Type B pancreatic cell (in vitro differentiated cells): Measurements from ENCODE around the gene TBC1D22A. TPM values are rescaled to one million over a fixed set of nuclear protein-coding genes. Genes with fewer than 3 reads are reported as not detected.

ENCODE experiments used
- DNase-seq: peaks from one replicate; pipeline ENCODE4 v3.0.0; 2021; ENCODE audit warnings: mixed read lengths; ENCODE audit not compliant: unreplicated experiment; ENCODE audit errors: extremely low spot score
- H3K27ac Mint-ChIP-seq: 2 replicates; pipeline ENCODE4 v1.8.0; 2021; ENCODE audit warnings: mild to moderate bottlenecking, mixed read lengths
- H3K27me3 Mint-ChIP-seq: 2 replicates; pipeline ENCODE4 v1.8.0; 2021; ENCODE audit warnings: mixed read lengths
- H3K36me3 Mint-ChIP-seq: 2 replicates; pipeline ENCODE4 v1.8.0; 2021; ENCODE audit warnings: mixed read lengths
- H3K4me1 Mint-ChIP-seq: one replicate; pipeline ENCODE4 v1.8.0; 2021; ENCODE audit warnings: mixed read lengths; ENCODE audit not compliant: unreplicated experiment
- H3K4me3 Mint-ChIP-seq: 2 replicates; pipeline ENCODE4 v1.8.0; 2021; ENCODE audit warnings: mild to moderate bottlenecking, mixed read lengths
- H3K9me3 Mint-ChIP-seq: 2 replicates; pipeline ENCODE4 v1.8.0; 2021; ENCODE audit warnings: mixed read lengths
- total RNA-seq: library from RNA; stranded (reverse); gene quantifications from 2 replicates; pipeline ENCODE4 v1.2.1, GENCODE V29; 2021; ENCODE audit warnings: low replicate concordance
- TF ChIP-seq, protein P1 (sequence below): fragments of 200-600 bp; sonication (generic); conservative IDR thresholded peaks from 2 replicates; pipeline ENCODE4 v1.5.0; 2021; ENCODE audit warnings: antibody characterized with exemption, mild to moderate bottlenecking

TBC1D22A gene
- total RNA-seq, 1 donor from 2014 or later, result 16.2 TPM

DNA sequence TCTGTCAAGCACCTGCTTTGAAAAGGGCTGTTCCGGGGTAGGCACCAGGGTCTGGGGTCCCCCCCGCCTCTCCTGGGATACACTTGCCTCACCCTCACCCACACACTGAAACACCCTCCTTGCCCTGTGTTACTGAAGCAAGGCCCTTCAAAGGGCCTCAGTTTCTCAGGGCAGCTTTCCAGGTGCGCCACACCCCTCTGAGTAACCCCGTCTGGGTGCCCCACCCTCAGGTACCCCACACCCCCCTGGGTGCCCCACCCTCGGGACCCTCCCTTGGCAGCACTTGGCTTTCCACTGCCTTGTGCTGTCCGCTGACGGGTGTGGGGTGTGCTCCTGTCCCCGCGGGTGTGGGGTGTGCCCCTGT, 413.6 kb downstream of the TBC1D22A start:
- peaks cover 4% of the 10 kb centered on the region for H3K36me3 Mint-ChIP-seq
- TF ChIP-seq, protein P1, sequence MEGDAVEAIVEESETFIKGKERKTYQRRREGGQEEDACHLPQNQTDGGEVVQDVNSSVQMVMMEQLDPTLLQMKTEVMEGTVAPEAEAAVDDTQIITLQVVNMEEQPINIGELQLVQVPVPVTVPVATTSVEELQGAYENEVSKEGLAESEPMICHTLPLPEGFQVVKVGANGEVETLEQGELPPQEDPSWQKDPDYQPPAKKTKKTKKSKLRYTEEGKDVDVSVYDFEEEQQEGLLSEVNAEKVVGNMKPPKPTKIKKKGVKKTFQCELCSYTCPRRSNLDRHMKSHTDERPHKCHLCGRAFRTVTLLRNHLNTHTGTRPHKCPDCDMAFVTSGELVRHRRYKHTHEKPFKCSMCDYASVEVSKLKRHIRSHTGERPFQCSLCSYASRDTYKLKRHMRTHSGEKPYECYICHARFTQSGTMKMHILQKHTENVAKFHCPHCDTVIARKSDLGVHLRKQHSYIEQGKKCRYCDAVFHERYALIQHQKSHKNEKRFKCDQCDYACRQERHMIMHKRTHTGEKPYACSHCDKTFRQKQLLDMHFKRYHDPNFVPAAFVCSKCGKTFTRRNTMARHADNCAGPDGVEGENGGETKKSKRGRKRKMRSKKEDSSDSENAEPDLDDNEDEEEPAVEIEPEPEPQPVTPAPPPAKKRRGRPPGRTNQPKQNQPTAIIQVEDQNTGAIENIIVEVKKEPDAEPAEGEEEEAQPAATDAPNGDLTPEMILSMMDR, result no peak
- H3K27me3 Mint-ChIP-seq, result no peaks in the 10 kb centered on the region
- no peaks in the 10 kb centered on the region for H3K4me1 Mint-ChIP-seq
- no peak overlapping the region for H3K27ac Mint-ChIP-seq
- no peaks in the 10 kb centered on the region for H3K9me3 Mint-ChIP-seq
- DNase-seq, result no peak
- H3K4me3 Mint-ChIP-seq, result no peak overlapping the region

DNA sequence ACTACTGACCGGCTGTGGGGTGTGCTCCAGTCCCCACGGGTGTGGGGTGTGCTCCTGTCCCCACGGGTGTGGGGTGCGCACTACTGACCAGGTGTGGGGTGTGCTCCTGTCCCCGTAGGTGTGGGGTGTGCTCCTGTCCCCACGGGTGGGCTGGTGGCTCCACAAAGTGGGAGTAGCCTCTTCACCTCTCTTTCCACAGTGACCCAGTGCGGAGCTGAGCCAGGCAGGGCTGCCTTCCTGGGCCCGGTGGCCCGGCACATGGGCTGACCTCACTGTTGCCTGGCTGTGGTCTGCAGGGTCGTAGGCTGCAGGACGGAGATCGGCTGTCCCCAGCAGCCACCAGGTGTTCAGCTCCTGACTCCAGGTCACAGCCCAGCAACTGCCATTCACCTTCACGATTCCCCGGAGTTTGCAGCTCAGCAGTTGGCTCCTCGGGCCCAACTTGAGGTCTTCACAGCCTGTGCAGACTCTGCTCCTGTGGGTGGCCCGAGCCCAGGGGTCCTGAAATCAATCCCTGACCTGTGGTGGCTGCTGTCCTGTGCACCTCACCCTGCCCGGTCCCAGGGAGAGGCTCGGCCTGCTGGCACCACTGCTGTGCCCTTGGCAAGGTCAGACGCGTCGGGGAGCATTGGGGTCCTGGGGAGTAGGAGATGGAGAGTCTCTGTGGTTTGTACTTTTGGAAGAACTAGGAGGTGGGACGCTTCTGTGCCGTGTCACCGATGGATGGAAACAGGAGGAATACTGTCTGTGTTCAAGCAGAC, 414.3 kb downstream of the TBC1D22A start:
- Mint-ChIP-seq H3K9me3 (no peaks in the 10 kb centered on the region), H3K27ac (no peak overlapping the region), H3K27me3 (no peaks in the 10 kb centered on the region), H3K36me3 (peaks cover 4% of the 10 kb centered on the region), H3K4me3 (no peak overlapping the region), H3K4me1 (no peaks in the 10 kb centered on the region)
- DNase-seq, result peak; percentile 58
- TF ChIP-seq, protein P1, result no peak

- peaks cover 4% of the 10 kb centered on the region for H3K9me3 Mint-ChIP-seq
- H3K4me1 Mint-ChIP-seq, result no peaks in the 10 kb centered on the region
- H3K4me3 Mint-ChIP-seq, result no peak overlapping the region
- TF ChIP-seq, protein P1, result no peak
- H3K27me3 Mint-ChIP-seq, result no peaks in the 10 kb centered on the region
- H3K36me3 Mint-ChIP-seq, result peaks cover 4% of the 10 kb centered on the region
- DNase-seq, result peak; percentile 64
- no peak overlapping the region for H3K27ac Mint-ChIP-seq
These were observed 414.9 kb downstream of the TBC1D22A start for GRCh38 chr22:47177334-47177815.

- H3K27ac Mint-ChIP-seq, result no peak overlapping the region
- peaks cover 4% of the 10 kb centered on the region for H3K36me3 Mint-ChIP-seq
- H3K4me1 Mint-ChIP-seq, result no peaks in the 10 kb centered on the region
- H3K4me3 Mint-ChIP-seq, result no peak overlapping the region
- TF ChIP-seq, protein P1, result no peak
- H3K27me3 Mint-ChIP-seq, result no peaks in the 10 kb centered on the region
- peak; percentile 24 for DNase-seq
- H3K9me3 Mint-ChIP-seq, result peaks cover 9% of the 10 kb centered on the region
These were observed 415.9 kb downstream of the TBC1D22A start for GRCh38 chr22:47178339-47178738.

DNA sequence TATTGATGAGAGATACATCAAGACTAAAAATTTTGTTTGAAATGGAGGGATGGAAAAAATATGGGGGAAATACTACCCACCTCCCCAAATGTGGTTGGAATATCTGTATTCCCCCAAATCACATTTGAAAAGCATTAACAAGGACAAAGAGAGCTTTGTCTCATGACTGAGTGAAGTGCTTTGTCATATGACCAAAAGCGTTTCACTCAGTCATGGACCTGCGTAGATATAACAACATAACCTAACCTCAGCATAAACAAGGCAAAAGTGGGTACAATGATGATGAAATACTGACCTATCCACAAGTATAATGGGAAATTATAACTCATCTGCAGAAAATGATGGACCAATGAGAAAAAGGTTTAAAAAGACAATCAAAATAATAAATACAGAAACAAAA, 418.3 kb downstream of the TBC1D22A start:
- no peak overlapping the region for H3K27ac Mint-ChIP-seq
- H3K36me3 Mint-ChIP-seq, result no peaks in the 10 kb centered on the region
- H3K27me3 Mint-ChIP-seq, result no peaks in the 10 kb centered on the region
- H3K4me3 Mint-ChIP-seq, result no peak overlapping the region
- H3K4me1 Mint-ChIP-seq, result no peaks in the 10 kb centered on the region
- H3K9me3 Mint-ChIP-seq, result peaks cover 21% of the 10 kb centered on the region
- TF ChIP-seq, protein P1, result no peak
- DNase-seq, result no peak
